Measurements from ENCODE around the gene SERHL2.
"Not testable (repeated sequence)": the region's sequence is repeated elsewhere in the genome, so short reads cannot be mapped to it uniquely, and the experiment has no call there.

GRCh38 chr22:42531401-42532084, 22.2 kb upstream of the SERHL2 start:
- TF ChIP-seq, protein P1, sequence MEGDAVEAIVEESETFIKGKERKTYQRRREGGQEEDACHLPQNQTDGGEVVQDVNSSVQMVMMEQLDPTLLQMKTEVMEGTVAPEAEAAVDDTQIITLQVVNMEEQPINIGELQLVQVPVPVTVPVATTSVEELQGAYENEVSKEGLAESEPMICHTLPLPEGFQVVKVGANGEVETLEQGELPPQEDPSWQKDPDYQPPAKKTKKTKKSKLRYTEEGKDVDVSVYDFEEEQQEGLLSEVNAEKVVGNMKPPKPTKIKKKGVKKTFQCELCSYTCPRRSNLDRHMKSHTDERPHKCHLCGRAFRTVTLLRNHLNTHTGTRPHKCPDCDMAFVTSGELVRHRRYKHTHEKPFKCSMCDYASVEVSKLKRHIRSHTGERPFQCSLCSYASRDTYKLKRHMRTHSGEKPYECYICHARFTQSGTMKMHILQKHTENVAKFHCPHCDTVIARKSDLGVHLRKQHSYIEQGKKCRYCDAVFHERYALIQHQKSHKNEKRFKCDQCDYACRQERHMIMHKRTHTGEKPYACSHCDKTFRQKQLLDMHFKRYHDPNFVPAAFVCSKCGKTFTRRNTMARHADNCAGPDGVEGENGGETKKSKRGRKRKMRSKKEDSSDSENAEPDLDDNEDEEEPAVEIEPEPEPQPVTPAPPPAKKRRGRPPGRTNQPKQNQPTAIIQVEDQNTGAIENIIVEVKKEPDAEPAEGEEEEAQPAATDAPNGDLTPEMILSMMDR (conservative IDR thresholded peaks at IDR 0.05; ENCODE audit: low read depth in 2 of 2): not testable (repeated sequence)
- TF ChIP-seq ZNF331 (CRISPR knock-in tag; IDR thresholded peaks at IDR 0.05; ENCODE audit: low read depth); ETS1 (IDR thresholded peaks at IDR 0.05); EZH2 (IDR thresholded peaks at IDR 0.05; ENCODE audit: low read depth, unreplicated experiment); POLR2AphosphoS5 (IDR thresholded peaks at IDR 0.05; ENCODE audit: low read depth); CREB1 (CRISPR knock-in tag; IDR thresholded peaks at IDR 0.05; ENCODE audit: low read depth); JUNB (IDR thresholded peaks at IDR 0.05; ENCODE audit: unreplicated experiment); EZH2phosphoT487 (IDR thresholded peaks at IDR 0.05; ENCODE audit: unreplicated experiment); ZNF114 (CRISPR knock-in tag; IDR thresholded peaks at IDR 0.05); STAT1 (IDR thresholded peaks at IDR 0.05; ENCODE audit: unreplicated experiment); NANOG (IDR thresholded peaks at IDR 0.05; ENCODE audit: borderline replicate concordance): not testable (repeated sequence)
- TF ChIP-seq, protein P2, sequence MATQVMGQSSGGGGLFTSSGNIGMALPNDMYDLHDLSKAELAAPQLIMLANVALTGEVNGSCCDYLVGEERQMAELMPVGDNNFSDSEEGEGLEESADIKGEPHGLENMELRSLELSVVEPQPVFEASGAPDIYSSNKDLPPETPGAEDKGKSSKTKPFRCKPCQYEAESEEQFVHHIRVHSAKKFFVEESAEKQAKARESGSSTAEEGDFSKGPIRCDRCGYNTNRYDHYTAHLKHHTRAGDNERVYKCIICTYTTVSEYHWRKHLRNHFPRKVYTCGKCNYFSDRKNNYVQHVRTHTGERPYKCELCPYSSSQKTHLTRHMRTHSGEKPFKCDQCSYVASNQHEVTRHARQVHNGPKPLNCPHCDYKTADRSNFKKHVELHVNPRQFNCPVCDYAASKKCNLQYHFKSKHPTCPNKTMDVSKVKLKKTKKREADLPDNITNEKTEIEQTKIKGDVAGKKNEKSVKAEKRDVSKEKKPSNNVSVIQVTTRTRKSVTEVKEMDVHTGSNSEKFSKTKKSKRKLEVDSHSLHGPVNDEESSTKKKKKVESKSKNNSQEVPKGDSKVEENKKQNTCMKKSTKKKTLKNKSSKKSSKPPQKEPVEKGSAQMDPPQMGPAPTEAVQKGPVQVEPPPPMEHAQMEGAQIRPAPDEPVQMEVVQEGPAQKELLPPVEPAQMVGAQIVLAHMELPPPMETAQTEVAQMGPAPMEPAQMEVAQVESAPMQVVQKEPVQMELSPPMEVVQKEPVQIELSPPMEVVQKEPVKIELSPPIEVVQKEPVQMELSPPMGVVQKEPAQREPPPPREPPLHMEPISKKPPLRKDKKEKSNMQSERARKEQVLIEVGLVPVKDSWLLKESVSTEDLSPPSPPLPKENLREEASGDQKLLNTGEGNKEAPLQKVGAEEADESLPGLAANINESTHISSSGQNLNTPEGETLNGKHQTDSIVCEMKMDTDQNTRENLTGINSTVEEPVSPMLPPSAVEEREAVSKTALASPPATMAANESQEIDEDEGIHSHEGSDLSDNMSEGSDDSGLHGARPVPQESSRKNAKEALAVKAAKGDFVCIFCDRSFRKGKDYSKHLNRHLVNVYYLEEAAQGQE (IDR thresholded peaks at IDR 0.05; ENCODE audit: unreplicated experiment): not testable (repeated sequence)

Measured in GM23338 (cell line).